K562 (cell line): ENCODE results near the gene CENPVL1. TPM values are rescaled to one million over a fixed set of nuclear protein-coding genes. Genes with fewer than 3 reads are reported as not detected.

Experiments
- ATAC-seq: fragments of 200-7000 bp; cut with Tn5 transposase; 3 replicates; pipeline ENCODE4 v1.9.1; 2020; ENCODE audit warnings: moderate library complexity
- BruUV-seq: library from RNA; stranded (reverse); fragments of 400-500 nt; replicated peaks from 2 replicates; lab custom pipeline; 2021; lab: Mats Ljungman, UMichigan
- CTCF ChIA-PET: fragments of 300-600 bp; formaldehyde crosslinking; extraction: SDS; loops from one replicate; lab custom pipeline; 2021; ENCODE audit warnings: low intra/inter-chr PET ratio; lab: Yijun Ruan, JAX
- POLR2A ChIA-PET: fragments of 300-600, 350-650 bp; sonication (Branson Sonifier 250); formaldehyde crosslinking; extraction: SDS; loops from one replicate; lab custom pipeline; 2021; ENCODE audit warnings: antibody characterized with exemption, inconsistent platforms; lab: Yijun Ruan, JAX
- DNase-seq, 4 experiments: peaks; one replicate each; pipeline versions ENCODE4 v3.0.0 to v3.0.0-alpha.2; 2011 to 2018; ENCODE audit warnings: low spot score in 3 of 4, mixed read lengths in 3 of 4; ENCODE audit errors: extremely low read depth in 1 of 4
- FAIRE-seq: peaks from 2 replicates; lab custom pipeline; 2011; peaks lifted over from hg19 to GRCh38; lab: Jason Lieb, UNC
- H2AFZ ChIP-seq: 2 replicates; pipeline ENCODE4 v1.6.0; 2011; ENCODE audit warnings: low read depth, low read length, control low read depth, inconsistent platforms
- H3K27ac ChIP-seq: fragments of 200-600 bp; 3 replicates; pipeline ENCODE4 v1.8.0; 2011; ENCODE audit warnings: low read depth, mild to moderate bottlenecking, control low read depth, inconsistent platforms, low read length, moderate library complexity, mixed read lengths; ENCODE audit errors: extremely low read depth
- H3K27me3 ChIP-seq, 2 experiments: fragments of 300-600 bp in 1 of 2; 2 replicates in 1 of 2; 3 replicates in 1 of 2; pipeline versions ENCODE4 v1.6.0 to v1.8.0; 2011; ENCODE audit warnings: inconsistent platforms in 2 of 2, low read length in 2 of 2, mild to moderate bottlenecking in 1 of 2, mixed read lengths in 1 of 2, moderate library complexity in 1 of 2; ENCODE audit not compliant: control insufficient read depth in 2 of 2, insufficient read depth in 2 of 2
- H3K36me3 ChIP-seq: fragments of 300-600 bp; 3 replicates; pipeline ENCODE4 v1.8.0; 2011; ENCODE audit warnings: mild to moderate bottlenecking, low read length, inconsistent platforms; ENCODE audit not compliant: control insufficient read depth, insufficient read depth
- H3K4me1 ChIP-seq, 2 experiments: fragments of 200-600 bp in 1 of 2; replicated peaks in 1 of 2; 2 replicates in 1 of 2; 3 replicates in 1 of 2; pipeline versions ENCODE4 v1.5.1 to v1.8.0; 2011; ENCODE audit warnings: inconsistent platforms in 2 of 2, low read length in 2 of 2, mild to moderate bottlenecking in 1 of 2, mixed read lengths in 1 of 2, moderate library complexity in 1 of 2; ENCODE audit not compliant: control insufficient read depth in 2 of 2, insufficient read depth in 2 of 2
- H3K4me2 ChIP-seq: 2 replicates; pipeline ENCODE4 v1.6.1; 2011; ENCODE audit warnings: low read length, control low read depth, inconsistent platforms, mixed read lengths; ENCODE audit not compliant: insufficient read depth
- H3K4me3 ChIP-seq: fragments of 200-600 bp; sonication (generic), shearing (Covaris generic); 2 replicates; pipeline ENCODE4 v1.5.1; 2016; ENCODE audit warnings: control low read depth, inconsistent platforms
- H3K79me2 ChIP-seq: fragments of 200-600 bp; 3 replicates; pipeline ENCODE4 v1.8.0; 2011; ENCODE audit warnings: low read length, inconsistent platforms; ENCODE audit not compliant: control insufficient read depth, insufficient read depth
- H3K9ac ChIP-seq, 2 experiments: 2 replicates each; pipeline versions ENCODE4 v1.6.0 to v1.6.1; 2011; ENCODE audit warnings: low read depth in 2 of 2, low read length in 2 of 2, control low read depth in 1 of 2, inconsistent platforms in 1 of 2, mild to moderate bottlenecking in 1 of 2, mixed read lengths in 1 of 2; ENCODE audit not compliant: insufficient read depth in 1 of 2
- H3K9me1 ChIP-seq: one replicate; pipeline ENCODE4 v1.6.0; 2011; ENCODE audit warnings: inconsistent platforms, mild to moderate bottlenecking, low read length, moderate library complexity; ENCODE audit not compliant: control insufficient read depth, insufficient read depth
- H3K9me3 ChIP-seq: replicated peaks from 2 replicates; pipeline ENCODE4 v1.5.1; 2011; ENCODE audit warnings: low read depth, low read length, inconsistent platforms; ENCODE audit not compliant: control insufficient read depth, insufficient read depth
- H4K20me1 ChIP-seq: replicated peaks from 2 replicates; pipeline ENCODE4 v1.6.1; 2011; ENCODE audit warnings: low read length, inconsistent platforms, mixed read lengths; ENCODE audit not compliant: control insufficient read depth, insufficient read depth
- BDP1 ChIP-seq: IDR thresholded peaks from 3 replicates; pipeline ENCODE4 v1.6.1; 2011; ENCODE audit not compliant: insufficient read length, insufficient read depth
- E2F5 ChIP-seq: sonication (generic); formaldehyde crosslinking; IDR thresholded peaks from 2 replicates; pipeline ENCODE4 v1.8.0; 2022; ENCODE audit warnings: mild to moderate bottlenecking, missing genetic modification reagents
- MCM3 ChIP-seq: fragments of 450-650 bp; IDR thresholded peaks from 2 replicates; pipeline ENCODE4 v1.6.1; 2016
- NCOA6 ChIP-seq: fragments of 450-650 bp; IDR thresholded peaks from 2 replicates; pipeline ENCODE4 v1.6.1; 2017; ENCODE audit warnings: mild to moderate bottlenecking
- SPI1 ChIP-seq: IDR thresholded peaks from 2 replicates; pipeline ENCODE4 v1.6.1; 2011; ENCODE audit warnings: low read depth, low read length, control low read depth, borderline replicate concordance
- TAF15 ChIP-seq: fragments of 200-400 bp; formaldehyde crosslinking; IDR thresholded peaks from 2 replicates; pipeline ENCODE4 v1.6.1; 2017; ENCODE audit warnings: mild to moderate bottlenecking, low read depth, low read length, moderate library complexity
- TSC22D4 ChIP-seq: fragments of 450-650 bp; IDR thresholded peaks from 2 replicates; pipeline ENCODE4 v1.6.1; 2016; ENCODE audit warnings: missing genetic modification characterization, missing biosample characterization, control low read depth
- U2AF1 ChIP-seq: fragments of 200-400 bp; formaldehyde crosslinking; optimal IDR thresholded peaks from 2 replicates; pipeline ENCODE3; 2017; ENCODE audit warnings: mild to moderate bottlenecking, low read depth, low read length, moderate library complexity
- ZC3H8 ChIP-seq: fragments of 450-650 bp; IDR thresholded peaks from 2 replicates; pipeline ENCODE4 v1.6.1; 2017
- ZNF3 ChIP-seq: fragments of 250-450 bp; sonication (Bioruptor Pico); IDR thresholded peaks from 2 replicates; pipeline ENCODE4 v1.5.0; 2021; ENCODE audit warnings: mild to moderate bottlenecking, moderate library complexity
- WGBS: fragments of 100-300 bp; shearing (Covaris generic); methylation state at CpG from one replicate; pipeline ENCODE4 v1.1.6; 2016; ENCODE audit warnings: low coverage, mixed read lengths; ENCODE audit not compliant: insufficient coverage; ENCODE audit errors: missing lambda C conversion rate; 5-methylcytosine and 5-hydroxymethylcytosine counted together
- in situ Hi-C: fragments of 300-500 bp; cut with MboI; formaldehyde crosslinking; loops from 4 replicates; pipeline ENCODE4 v1.15.0; 2018; ENCODE audit warnings: inconsistent platforms, mixed read lengths
- intact Hi-C: fragments of 100-400 bp; cut with micrococcal nuclease; formaldehyde crosslinking; loops from 2 replicates; pipeline ENCODE4 v1.14.2; 2022
- polyA plus RNA-seq, 8 experiments: library from polyadenylated mRNA; depleted of rRNA in 4 of 8; stranded (reverse) in 5 of 8; unstranded in 3 of 8; fragments of >200 nt; fragmentation: Nextera tagmentation in 2 of 8; fragmentation: Illumina TruSeq in 1 of 8; extraction: Ambion mirVana in 2 of 8; extraction: Trizol in 1 of 8; gene quantifications; 2 replicates each; pipeline versions ENCODE4 v1.2.1 to v1.2.3, GENCODE V29; 2011 to 2014; ENCODE audit warnings: inconsistent platforms in 1 of 8, missing spikeins in 1 of 8
- total RNA-seq, 7 experiments: library from RNA; depleted of rRNA in 6 of 7; stranded (reverse); fragments of >200 nt in 6 of 7; fragmentation: Illumina TruSeq in 2 of 7; extraction: Trizol in 2 of 7; gene quantifications; 2 replicates each; pipeline versions ENCODE4 v1.2.1 to v1.2.3, GENCODE V29; 2011 to 2021; ENCODE audit warnings: low replicate concordance in 1 of 7
- TF ChIP-seq, protein P1 (sequence below): fragments of 200-600 bp; sonication (generic); IDR thresholded peaks from one replicate; pipeline ENCODE4 v1.6.1; 2012; ENCODE audit warnings: mild to moderate bottlenecking, low read depth, low read length, inconsistent platforms

Gene CENPVL1
- total and polyA plus RNA-seq, 9 of the 15 experiments (the other 6 are each of a cell fraction or from before 2014, with no cell fraction given): not detected

DNA sequence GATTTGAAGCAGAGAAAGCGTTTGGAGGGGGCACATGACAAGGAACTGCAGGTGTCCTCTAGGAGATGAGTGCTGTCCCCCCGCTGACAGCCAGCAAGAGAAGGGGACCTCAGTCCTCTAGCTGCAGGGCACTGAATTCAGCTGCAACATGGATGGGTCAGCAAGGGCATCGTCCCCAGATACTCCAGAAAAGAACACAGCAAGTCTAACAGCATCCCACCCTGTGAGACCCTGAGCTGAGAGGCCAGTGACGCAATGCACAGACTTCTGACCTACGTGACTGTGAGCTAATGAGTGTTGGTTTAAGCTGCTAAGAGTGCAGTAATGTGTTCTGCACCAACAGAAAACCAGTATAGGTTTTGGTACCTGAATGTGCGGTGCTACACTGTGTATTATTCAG, 16.1 kb upstream of the CENPVL1 start:
- Histone ChIP-seq H3K9ac (no peak overlapping the region), H3K9me1 (no peaks in the 10 kb centered on the region), H3K36me3 (no peaks in the 10 kb centered on the region), H3K4me1 (no peaks in the 10 kb centered on the region), H3K27ac (no peak overlapping the region), H3K9me3 (no peaks in the 10 kb centered on the region), H2AFZ (no peak overlapping the region), H3K4me2 (no peak overlapping the region), H3K79me2 (no peaks in the 10 kb centered on the region), H4K20me1 (no peaks in the 10 kb centered on the region), H3K4me3 (no peak overlapping the region), H3K27me3 (no peaks in the 10 kb centered on the region)
- BruUV-seq: no TSS peak
- no peak for ATAC-seq
- intact Hi-C loops (no loop called here), in situ Hi-C loops (no loop called here)
- CTCF ChIA-PET: no interaction called here
- FAIRE-seq: no peak
- WGBS: 0% methylated on average over 6 of the region's 6 CpGs
- no peak for DNase-seq
- POLR2A ChIA-PET: no interaction called here
- TF ChIP-seq MCM3 (no peak), U2AF1 (no peak), SPI1 (no peak), ZNF3 (CRISPR knock-in tag) (no peak), BDP1 (no peak), NCOA6 (no peak), TAF15 (no peak), ZC3H8 (no peak), E2F5 (CRISPR knock-in tag) (no peak), TSC22D4 (tag) (no peak)
- TF ChIP-seq, protein P1, sequence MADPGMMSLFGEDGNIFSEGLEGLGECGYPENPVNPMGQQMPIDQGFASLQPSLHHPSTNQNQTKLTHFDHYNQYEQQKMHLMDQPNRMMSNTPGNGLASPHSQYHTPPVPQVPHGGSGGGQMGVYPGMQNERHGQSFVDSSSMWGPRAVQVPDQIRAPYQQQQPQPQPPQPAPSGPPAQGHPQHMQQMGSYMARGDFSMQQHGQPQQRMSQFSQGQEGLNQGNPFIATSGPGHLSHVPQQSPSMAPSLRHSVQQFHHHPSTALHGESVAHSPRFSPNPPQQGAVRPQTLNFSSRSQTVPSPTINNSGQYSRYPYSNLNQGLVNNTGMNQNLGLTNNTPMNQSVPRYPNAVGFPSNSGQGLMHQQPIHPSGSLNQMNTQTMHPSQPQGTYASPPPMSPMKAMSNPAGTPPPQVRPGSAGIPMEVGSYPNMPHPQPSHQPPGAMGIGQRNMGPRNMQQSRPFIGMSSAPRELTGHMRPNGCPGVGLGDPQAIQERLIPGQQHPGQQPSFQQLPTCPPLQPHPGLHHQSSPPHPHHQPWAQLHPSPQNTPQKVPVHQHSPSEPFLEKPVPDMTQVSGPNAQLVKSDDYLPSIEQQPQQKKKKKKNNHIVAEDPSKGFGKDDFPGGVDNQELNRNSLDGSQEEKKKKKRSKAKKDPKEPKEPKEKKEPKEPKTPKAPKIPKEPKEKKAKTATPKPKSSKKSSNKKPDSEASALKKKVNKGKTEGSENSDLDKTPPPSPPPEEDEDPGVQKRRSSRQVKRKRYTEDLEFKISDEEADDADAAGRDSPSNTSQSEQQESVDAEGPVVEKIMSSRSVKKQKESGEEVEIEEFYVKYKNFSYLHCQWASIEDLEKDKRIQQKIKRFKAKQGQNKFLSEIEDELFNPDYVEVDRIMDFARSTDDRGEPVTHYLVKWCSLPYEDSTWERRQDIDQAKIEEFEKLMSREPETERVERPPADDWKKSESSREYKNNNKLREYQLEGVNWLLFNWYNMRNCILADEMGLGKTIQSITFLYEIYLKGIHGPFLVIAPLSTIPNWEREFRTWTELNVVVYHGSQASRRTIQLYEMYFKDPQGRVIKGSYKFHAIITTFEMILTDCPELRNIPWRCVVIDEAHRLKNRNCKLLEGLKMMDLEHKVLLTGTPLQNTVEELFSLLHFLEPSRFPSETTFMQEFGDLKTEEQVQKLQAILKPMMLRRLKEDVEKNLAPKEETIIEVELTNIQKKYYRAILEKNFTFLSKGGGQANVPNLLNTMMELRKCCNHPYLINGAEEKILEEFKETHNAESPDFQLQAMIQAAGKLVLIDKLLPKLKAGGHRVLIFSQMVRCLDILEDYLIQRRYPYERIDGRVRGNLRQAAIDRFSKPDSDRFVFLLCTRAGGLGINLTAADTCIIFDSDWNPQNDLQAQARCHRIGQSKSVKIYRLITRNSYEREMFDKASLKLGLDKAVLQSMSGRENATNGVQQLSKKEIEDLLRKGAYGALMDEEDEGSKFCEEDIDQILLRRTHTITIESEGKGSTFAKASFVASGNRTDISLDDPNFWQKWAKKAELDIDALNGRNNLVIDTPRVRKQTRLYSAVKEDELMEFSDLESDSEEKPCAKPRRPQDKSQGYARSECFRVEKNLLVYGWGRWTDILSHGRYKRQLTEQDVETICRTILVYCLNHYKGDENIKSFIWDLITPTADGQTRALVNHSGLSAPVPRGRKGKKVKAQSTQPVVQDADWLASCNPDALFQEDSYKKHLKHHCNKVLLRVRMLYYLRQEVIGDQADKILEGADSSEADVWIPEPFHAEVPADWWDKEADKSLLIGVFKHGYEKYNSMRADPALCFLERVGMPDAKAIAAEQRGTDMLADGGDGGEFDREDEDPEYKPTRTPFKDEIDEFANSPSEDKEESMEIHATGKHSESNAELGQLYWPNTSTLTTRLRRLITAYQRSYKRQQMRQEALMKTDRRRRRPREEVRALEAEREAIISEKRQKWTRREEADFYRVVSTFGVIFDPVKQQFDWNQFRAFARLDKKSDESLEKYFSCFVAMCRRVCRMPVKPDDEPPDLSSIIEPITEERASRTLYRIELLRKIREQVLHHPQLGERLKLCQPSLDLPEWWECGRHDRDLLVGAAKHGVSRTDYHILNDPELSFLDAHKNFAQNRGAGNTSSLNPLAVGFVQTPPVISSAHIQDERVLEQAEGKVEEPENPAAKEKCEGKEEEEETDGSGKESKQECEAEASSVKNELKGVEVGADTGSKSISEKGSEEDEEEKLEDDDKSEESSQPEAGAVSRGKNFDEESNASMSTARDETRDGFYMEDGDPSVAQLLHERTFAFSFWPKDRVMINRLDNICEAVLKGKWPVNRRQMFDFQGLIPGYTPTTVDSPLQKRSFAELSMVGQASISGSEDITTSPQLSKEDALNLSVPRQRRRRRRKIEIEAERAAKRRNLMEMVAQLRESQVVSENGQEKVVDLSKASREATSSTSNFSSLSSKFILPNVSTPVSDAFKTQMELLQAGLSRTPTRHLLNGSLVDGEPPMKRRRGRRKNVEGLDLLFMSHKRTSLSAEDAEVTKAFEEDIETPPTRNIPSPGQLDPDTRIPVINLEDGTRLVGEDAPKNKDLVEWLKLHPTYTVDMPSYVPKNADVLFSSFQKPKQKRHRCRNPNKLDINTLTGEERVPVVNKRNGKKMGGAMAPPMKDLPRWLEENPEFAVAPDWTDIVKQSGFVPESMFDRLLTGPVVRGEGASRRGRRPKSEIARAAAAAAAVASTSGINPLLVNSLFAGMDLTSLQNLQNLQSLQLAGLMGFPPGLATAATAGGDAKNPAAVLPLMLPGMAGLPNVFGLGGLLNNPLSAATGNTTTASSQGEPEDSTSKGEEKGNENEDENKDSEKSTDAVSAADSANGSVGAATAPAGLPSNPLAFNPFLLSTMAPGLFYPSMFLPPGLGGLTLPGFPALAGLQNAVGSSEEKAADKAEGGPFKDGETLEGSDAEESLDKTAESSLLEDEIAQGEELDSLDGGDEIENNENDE: no peak
